A673 (cell line): ENCODE measurements around the gene TMIE.

Experiments
- CTCF ChIP-seq: fragments of 300-800, 200-600 bp; sonication (generic); conservative IDR thresholded peaks from 2 replicates; pipeline ENCODE4 v1.5.1; 2017; ENCODE audit warnings: low read depth, mild to moderate bottlenecking, antibody characterized with exemption, low read length, moderate library complexity, mixed read lengths
- EZH2 ChIP-seq: fragments of 200-600 bp; sonication (generic); IDR thresholded peaks from 2 replicates; pipeline ENCODE4 v1.6.1; 2017; ENCODE audit warnings: borderline replicate concordance, low read depth, mild to moderate bottlenecking, mixed read lengths, antibody characterized with exemption, low read length; ENCODE audit not compliant: poor library complexity, severe bottlenecking

- TF ChIP-seq CTCF (no peak), EZH2 (no peak)
Measured at GRCh38 chr3:46695962-46696894, 5.0 kb upstream of the TMIE start.
